Stimulated activated CD4-positive, alpha-beta T cell treated with anti-CD3 and anti-CD28 coated beads, Interleukin-1b, Interleukin-23, amount 100 ng/mL, for 4 hours (primary cell): ENCODE measurements around the gene DTWD2.
"Not testable (repeated sequence)": the region's sequence is repeated elsewhere in the genome, so short reads cannot be mapped to it uniquely, and the experiment has no call there.

Experiments
- DNase-seq, 2 donors: peaks; one replicate each; pipeline ENCODE4 v3.0.0-alpha.2; 2020; ENCODE audit warnings: low read depth in 2 of 2

Gene DTWD2

DNA sequence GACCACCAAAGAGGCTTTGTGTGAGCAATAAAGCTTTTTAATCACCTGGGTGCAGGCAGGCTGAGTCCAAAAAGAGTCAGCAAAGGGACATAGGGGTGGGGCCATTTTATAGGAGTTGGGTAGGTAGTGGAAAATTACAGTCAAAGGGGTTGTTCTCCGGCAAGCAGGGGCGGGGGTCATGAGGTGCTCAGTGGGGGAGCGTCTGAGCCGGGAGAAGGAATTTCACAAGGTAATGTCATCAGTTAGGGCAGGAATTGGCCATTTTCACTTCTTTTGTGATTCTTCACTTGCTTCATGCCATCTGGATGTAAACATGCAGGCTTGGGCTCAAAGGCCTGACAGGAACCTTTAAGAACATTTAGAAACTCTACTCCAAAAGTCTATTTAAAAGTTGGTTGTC, 36.0 kb downstream of the DTWD2 start:
- DNase-seq = not testable (repeated sequence)

- DNase-seq = not testable (repeated sequence)
Observed at GRCh38 chr5:118950354-118950753, 38.0 kb downstream of the DTWD2 start.

DNA sequence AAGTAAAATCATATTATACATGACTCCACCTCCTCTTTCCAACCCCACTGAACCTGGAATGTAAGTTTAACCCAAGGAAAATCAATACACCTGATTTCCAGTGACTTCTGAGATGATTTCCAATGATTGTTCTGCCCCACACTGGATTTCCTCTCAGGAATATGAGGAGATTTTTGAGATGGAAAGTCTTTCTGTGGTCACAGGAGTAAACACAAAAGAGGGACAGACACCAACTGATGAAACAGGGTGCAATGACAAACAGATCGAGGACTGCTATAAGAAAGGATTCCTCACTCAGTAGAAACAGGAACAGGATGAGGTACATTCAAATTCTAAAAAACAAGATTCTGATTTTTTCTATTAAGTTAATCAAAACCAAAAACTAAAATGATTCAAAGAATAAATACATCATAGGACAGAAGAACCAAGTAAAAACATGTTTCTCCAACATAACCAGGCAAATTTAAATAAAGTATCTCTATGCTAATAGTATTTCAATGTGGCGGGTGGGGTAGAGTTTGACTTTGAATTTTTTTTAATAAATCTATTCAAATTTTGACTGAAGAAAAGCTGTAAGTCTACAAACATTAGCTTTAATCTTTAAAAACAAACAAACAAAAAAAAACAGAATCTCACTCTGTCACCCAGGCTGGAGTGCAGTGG, 42.1 kb downstream of the DTWD2 start:
- no peak for DNase-seq

DNA sequence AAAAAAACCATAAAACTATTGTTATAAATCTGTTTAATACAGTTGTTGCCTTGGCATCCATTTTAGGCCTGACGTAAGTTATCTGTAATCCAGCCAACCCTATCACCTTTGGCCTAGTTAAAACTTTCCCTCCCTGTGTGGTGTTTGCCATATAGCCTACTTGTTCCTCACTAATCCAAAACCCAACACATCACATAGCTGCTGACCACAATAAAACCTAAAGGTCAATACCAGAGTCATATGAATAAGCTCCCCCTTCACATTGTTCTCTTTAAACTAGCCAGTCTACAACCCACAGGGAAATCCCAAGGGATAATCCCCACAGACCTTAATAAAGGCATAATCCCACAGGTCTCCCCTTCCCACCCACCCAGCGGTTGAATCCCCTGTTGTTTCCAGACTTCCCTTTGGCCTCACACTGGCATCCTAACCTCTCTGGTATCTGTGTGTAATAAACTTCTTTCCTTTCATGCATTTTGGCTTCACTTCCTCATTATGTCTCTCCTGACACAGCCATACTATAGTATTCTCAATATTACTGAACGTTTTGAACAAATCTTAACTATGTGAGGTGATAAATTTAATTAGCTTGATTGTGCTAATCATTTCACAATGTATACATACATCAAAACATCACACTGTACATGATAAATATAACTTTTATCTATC, 50.8 kb downstream of the DTWD2 start:
- no peak for DNase-seq

GRCh38 chr5:118933703-118934102, 54.6 kb downstream of the DTWD2 start:
- DNase-seq = no peak

GRCh38 chr5:118931564-118931963, 56.8 kb downstream of the DTWD2 start:
- DNase-seq = no peak

- DNase-seq = no peak
Observed at GRCh38 chr5:118924006-118924389, 64.3 kb downstream of the DTWD2 start.

DNA sequence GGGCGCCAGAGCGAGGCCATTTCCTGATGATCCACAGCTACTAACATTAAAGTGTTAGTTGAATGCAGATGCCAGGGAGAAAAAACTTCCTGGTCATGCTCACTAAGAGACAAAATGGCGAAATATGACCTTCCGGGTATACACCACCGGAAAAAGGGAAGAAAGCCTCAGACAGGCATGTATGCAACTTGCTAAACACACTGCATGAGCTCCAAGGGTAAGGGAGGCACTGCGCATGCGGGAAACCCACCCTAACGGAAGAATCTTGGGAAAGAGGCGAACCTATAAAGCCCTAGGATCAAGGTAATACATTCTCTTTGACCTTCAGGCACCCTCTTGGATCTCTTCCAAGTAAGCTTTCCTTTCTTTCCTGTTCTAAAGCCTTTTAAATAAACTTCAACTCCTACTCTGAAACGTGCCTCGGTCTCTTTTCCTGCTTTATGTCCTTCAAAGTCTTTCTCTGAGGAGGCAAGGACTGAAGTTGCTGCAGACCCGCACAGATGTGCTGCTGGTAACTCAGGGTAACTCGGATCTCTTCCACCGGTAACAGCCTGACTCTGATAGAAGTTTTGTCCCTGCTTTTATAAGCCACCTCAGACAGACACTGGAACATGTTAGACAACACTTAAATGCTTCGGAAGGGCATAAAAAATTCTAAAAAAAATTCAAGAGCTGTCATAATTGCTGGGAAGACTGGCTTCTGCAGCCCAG, 64.9 kb downstream of the DTWD2 start:
- no peak for DNase-seq

DNA sequence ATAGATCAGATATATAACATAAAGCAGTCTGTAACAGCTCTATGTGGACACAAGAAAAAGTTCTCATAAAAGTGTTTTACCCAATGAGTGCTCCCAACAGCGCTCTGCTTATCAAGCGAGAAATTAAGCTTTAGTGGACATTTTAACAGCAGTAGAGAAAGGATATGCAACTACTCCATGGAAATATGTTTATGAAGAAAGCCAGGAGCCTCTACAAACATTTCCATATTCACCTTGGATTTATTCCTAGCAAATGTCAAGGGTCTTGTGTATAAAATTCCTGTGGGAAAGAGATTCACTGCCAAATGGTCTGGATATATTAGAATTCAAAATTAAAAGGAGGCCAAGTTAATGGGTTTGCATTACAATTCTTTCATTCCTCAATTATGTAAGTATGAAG, 66.5 kb downstream of the DTWD2 start:
- no peak for DNase-seq

DNA sequence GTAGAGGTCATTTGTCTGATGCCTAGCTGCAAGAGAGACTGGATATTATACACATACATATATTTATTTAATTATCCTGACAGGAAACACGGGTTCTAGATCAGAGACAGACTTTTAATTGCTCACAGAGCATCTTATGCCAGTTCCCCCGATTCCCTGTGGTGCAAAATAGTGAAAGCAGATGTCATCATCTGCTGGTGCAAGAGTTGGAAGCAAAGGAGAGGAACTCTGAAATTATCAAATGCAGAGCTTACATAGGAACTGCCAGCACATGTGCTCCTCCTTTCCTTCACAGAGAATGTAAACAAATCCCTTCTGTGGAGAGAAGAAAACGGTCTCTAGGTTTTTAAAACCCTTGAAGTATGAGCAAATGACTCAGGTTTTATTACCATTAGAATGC, 69.3 kb downstream of the DTWD2 start:
- DNase-seq = no peak

DNA sequence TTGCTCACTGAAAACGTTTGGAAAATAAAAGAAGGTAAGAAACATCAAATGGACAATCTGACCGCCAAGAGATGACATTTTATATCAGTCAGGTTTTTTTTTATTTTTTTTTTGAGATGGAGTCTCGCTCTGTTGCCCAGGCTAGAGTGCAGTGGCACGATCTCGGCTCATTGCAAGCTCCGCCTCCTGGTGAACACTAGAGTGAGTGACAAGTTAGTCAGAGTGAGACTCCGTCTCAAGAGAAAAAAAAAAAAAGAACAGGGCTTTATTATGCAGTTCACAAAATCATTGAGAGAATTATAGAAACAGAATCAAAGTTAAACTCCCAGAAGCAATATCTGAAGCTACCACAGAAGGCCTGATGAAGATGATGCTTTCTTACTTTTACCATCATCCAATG, 70.1 kb downstream of the DTWD2 start:
- DNase-seq = no peak

GRCh38 chr5:118907536-118907935, 80.8 kb downstream of the DTWD2 start:
- not testable (repeated sequence) for DNase-seq

GRCh38 chr5:118906947-118907346, 81.4 kb downstream of the DTWD2 start:
- DNase-seq = no peak

- DNase-seq = no peak
Observed at GRCh38 chr5:118905196-118905595, 83.2 kb downstream of the DTWD2 start.

DNA sequence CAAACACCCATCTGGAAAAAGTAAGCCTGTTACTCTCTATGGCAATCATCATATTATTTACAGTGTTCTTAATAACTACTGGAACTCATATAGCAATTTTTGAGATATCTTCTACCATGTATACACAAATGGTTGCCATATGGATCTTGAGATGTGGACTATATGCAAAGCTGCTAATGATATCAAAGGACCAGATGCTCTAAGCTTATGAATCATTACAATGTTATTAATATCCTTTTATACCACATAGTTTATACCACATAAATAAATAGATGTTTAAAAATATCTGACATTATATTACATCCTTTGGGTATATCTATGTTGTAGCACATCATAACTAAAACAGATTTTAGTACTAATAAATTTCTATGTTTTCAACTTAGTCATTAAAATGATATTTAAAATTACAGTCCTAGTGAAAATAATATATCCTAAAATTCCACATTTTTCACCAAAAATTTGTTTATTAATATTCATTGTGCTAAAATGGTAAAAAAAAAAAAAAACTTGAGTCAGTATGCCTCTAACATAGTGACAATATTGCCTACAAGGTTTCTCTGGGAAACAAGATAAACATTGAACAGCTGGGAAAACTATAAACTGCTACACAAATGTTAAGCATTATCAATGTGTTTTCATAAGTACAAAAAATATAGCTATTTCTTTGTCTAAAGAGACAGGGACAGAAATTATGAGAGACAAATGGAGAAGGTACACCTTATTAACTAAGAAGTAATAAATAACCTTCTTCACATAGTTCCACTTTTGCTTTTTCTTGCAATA, 85.5 kb downstream of the DTWD2 start:
- DNase-seq = no peak

GRCh38 chr5:118894709-118895108, 93.6 kb downstream of the DTWD2 start:
- DNase-seq = no peak

DNA sequence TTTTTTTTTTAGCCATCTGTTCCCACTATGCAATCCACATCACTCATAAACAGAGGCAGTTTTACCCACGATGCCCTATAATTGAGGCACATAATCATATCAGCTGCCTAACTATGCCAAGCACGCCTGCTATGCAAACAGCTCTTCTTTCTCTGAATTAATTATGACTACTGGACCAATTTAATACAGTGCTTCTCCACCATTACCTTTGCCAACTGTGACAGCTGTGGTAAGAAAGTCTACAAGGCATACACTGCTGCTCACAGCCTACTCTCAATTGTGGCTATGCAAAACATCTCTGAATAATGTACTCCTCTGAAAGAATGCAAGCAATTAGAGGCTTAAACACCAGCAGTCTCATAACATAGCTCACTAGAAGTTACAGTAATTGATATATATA, 97.1 kb downstream of the DTWD2 start:
- no peak for DNase-seq

GRCh38 chr5:118889165-118889564, 99.2 kb downstream of the DTWD2 start:
- no peak for DNase-seq

GRCh38 chr5:118888556-118888955, 99.8 kb downstream of the DTWD2 start:
- no peak for DNase-seq

DNA sequence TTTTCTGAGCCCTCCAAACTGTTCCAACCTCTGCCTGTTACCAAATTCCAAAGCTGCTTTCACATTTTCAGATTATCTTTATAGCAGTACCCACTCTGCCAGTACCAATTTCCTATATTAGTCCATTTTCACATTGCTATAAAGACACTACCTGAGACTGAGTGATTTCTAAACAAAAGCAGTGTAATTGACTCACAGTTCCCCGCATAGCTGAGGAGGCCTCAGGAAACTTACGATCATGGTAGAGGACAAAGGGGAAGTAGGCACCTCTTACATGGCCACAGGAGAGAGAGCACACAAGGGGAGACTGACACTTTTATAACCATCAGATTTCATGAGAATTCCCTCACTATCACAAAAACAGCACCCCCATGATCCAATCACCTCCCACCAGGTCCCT, 105.0 kb downstream of the DTWD2 start:
- DNase-seq = no peak

DNA sequence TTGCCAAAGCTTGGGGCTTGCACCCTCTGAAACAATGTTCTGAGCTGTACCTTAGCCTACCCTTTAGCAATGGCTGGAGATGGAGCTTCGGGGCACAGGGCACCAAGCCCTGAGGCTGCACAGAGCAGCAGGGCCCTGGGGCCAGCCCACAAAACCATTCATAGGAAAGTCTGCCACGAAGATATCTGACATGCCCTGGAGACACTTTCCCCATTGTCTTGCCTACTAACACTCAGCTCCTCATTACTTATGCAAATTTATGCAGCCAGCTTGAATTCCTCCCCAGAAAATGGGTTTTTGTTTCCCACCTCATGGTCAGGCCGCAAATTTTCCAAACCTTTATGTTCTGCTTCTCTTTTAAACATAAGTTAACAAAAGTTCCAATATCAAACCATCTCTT, 105.7 kb downstream of the DTWD2 start:
- DNase-seq = no peak

- not testable (repeated sequence) for DNase-seq
Observed at GRCh38 chr5:118876852-118877251, 111.5 kb downstream of the DTWD2 start.
